Stimulated activated naive CD4-positive, alpha-beta T cell (primary cell): ENCODE data around the gene MAST2.
A peak's percentile ranks its signal among the peaks of the same experiment; 100 is the strongest.
"Not testable (repeated sequence)": the region's sequence is repeated elsewhere in the genome, so short reads cannot be mapped to it uniquely, and the experiment has no call there.

Experiments
- DNase-seq, 6 experiments: peaks; one replicate each; lab custom pipeline; 2025; lab: John Stamatoyannopoulos, UW

MAST2 gene

GRCh38 chr1:45857755-45858492 is 54.5 kb downstream of the MAST2 start:
- DNase-seq = not testable (repeated sequence)

- no peak for DNase-seq
These were observed 55.8 kb downstream of the MAST2 start for GRCh38 chr1:45859221-45859620.

GRCh38 chr1:45862008-45862407 is 58.6 kb downstream of the MAST2 start:
- no peak for DNase-seq

- DNase-seq = no peak
These were observed 59.8 kb downstream of the MAST2 start for GRCh38 chr1:45863218-45863617.

GRCh38 chr1:45864167-45865106 is 61.0 kb downstream of the MAST2 start:
- no peak for DNase-seq

- DNase-seq = peak in 1 of 6 experiments; percentile 4
These were observed 64.4 kb downstream of the MAST2 start for GRCh38 chr1:45867697-45868348.

GRCh38 chr1:45868861-45869260 is 65.4 kb downstream of the MAST2 start:
- DNase-seq = no peak

- DNase-seq = no peak
These were observed 67.1 kb downstream of the MAST2 start for GRCh38 chr1:45870500-45870899.

GRCh38 chr1:45872173-45872801 is 68.9 kb downstream of the MAST2 start:
- not testable (repeated sequence) for DNase-seq

GRCh38 chr1:45876000-45876617 is 72.7 kb downstream of the MAST2 start:
- DNase-seq = no peak

- DNase-seq = no peak
These were observed 73.9 kb downstream of the MAST2 start for GRCh38 chr1:45877264-45877663.

- no peak for DNase-seq
These were observed 76.6 kb downstream of the MAST2 start for GRCh38 chr1:45879885-45880598.

GRCh38 chr1:45880930-45881329 is 77.5 kb downstream of the MAST2 start:
- DNase-seq = no peak

GRCh38 chr1:45883658-45884057 is 80.2 kb downstream of the MAST2 start:
- DNase-seq = no peak

- DNase-seq = no peak
These were observed 81.3 kb downstream of the MAST2 start for GRCh38 chr1:45884700-45885099.

- DNase-seq = no peak
These were observed 82.8 kb downstream of the MAST2 start for GRCh38 chr1:45886229-45886628.

- no peak for DNase-seq
These were observed 83.9 kb downstream of the MAST2 start for GRCh38 chr1:45887156-45887842.

GRCh38 chr1:45890078-45890477 is 86.7 kb downstream of the MAST2 start:
- DNase-seq = no peak

GRCh38 chr1:45891087-45891486 is 87.7 kb downstream of the MAST2 start:
- no peak for DNase-seq

GRCh38 chr1:45892068-45892785 is 88.8 kb downstream of the MAST2 start:
- no peak for DNase-seq
